ENCODE data around the gene KCNB1.

- TF ChIP-seq CTCF (conservative IDR thresholded peaks at IDR 0.05; ENCODE audit: low read depth, low read length), result no peak
- no peak for TF ChIP-seq USF2 (IDR thresholded peaks at IDR 0.05; ENCODE audit: low read depth, low read length)
- TF ChIP-seq RCOR1 (IDR thresholded peaks at IDR 0.05; ENCODE audit: insufficient replicate concordance, low read length), result no peak
- TF ChIP-seq POLR2A (IDR thresholded peaks at IDR 0.05; ENCODE audit: low read depth, low read length), result no peak
- no peak for TF ChIP-seq NFE2L2 (IDR thresholded peaks at IDR 0.05; ENCODE audit: low read depth, low read length)
- no peak for TF ChIP-seq RFX5 (IDR thresholded peaks at IDR 0.05; ENCODE audit: low read depth, low read length)
Measured at GRCh38 chr20:49461894-49462620, 20.4 kb downstream of the KCNB1 start.

Measured in IMR-90 (cell line).